ENCODE results near the gene GATA2. TPM values are rescaled to one million over a fixed set of nuclear protein-coding genes. Genes with fewer than 3 reads are reported as not detected.

GATA2 gene
- total and polyA plus RNA-seq, 2 experiments from 2014 or later = 0.52 to 0.83 TPM

- H3K27ac Mint-ChIP-seq = no peak overlapping the region
- DNase-seq (ENCODE audit: low spot score) (no peak), ATAC-seq (no peak)
- no peak overlapping the region; the same call in 2 of the 3 replicates for H3K4me3 Mint-ChIP-seq
- Histone ChIP-seq H3K4me2 (no peak overlapping the region), H3K4me3 (no peak overlapping the region), H3K27ac (ENCODE audit: low read depth) (no peak overlapping the region), H3K36me3 (ENCODE audit: insufficient read depth) (no peaks in the 10 kb centered on the region), H3K79me2 (replicated peaks; ENCODE audit: insufficient read depth) (no peaks in the 10 kb centered on the region), H2AFZ (no peak overlapping the region), H3K27me3 (ENCODE audit: insufficient read depth) (peaks cover 98% of the 10 kb centered on the region), H3F3A (replicated peaks; ENCODE audit: low read depth) (0 out of 2 replicates have a peak, but pooled peaks cover 13% of the 10 kb centered on the region), H3K9me2 (ENCODE audit: insufficient read depth) (no peaks in the 10 kb centered on the region), H3K4me1 (ENCODE audit: insufficient read depth) (peaks cover 42% of the 10 kb centered on the region), H4K20me1 (replicated peaks; ENCODE audit: insufficient read depth) (peaks cover 9% of the 10 kb centered on the region; the same call in 1 of the 2 replicates)
- H3K27me3 Mint-ChIP-seq (ENCODE audit: insufficient read depth, low read depth, poor library complexity) = peaks cover 94% of the 10 kb centered on the region
- no peak for TF ChIP-seq CREB1 (CRISPR knock-in tag; IDR thresholded peaks at IDR 0.05; ENCODE audit: low read depth)
- peak; percentile 26 for TF ChIP-seq EZH2 (IDR thresholded peaks at IDR 0.05; ENCODE audit: low read depth, unreplicated experiment)
- peaks cover 33% of the 10 kb centered on the region for H3K4me1 Mint-ChIP-seq
- H3K9me3 Mint-ChIP-seq = no peaks in the 10 kb centered on the region
- peaks cover 4% of the 10 kb centered on the region; the same call in 1 of the 3 replicates for H3K36me3 Mint-ChIP-seq (ENCODE audit: low read depth)
These were observed 1.3 kb upstream of the GATA2 start for GRCh38 chr3:128494367-128494650.

DNA sequence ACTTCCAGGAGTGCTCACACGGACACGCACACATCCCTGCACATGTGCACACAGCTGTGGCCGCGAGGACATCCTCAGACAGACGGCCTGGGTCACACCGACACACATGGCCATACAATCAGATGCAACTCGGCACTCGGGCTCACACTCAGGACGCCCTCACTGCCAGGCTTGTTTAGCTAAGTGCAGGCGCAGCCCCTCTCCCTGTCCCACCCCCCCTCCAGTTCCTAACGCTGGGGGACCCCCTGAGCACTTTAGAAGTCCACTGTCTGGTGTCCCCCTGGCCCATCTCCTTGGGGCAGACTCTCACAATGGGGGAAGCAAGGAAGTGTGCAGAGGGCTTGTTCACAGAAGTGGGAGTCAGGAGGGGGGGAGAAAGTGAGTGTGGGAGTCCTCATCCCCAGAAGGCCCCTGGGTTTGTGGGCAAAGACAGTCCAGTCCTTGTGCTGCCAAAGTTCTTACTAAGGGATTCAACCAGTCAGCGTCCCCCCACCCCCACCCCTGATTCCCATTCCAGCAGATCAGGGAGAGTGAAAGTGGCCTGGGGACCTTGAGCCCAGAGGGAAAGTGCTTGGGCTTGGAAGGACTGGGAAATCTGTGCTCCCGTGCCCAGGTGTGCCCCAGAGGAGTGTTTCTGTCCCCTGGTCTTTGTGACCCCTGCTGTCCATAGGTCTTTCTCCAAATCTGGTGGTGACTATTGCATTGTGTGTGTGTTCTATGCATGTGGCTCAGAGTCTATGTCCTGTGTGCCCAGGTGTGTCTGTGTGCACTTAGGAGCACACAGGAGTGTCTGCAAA is 767 bp upstream of the GATA2 start:
- Histone ChIP-seq H3K4me3 (peak overlapping the region; percentile 72; the same call in 1 of the 2 replicates), H2AFZ (no peak overlapping the region), H3K27me3 (ENCODE audit: insufficient read depth) (peaks cover 98% of the 10 kb centered on the region), H4K20me1 (replicated peaks; ENCODE audit: insufficient read depth) (peaks cover 9% of the 10 kb centered on the region; the same call in 1 of the 2 replicates), H3K27ac (ENCODE audit: low read depth) (no peak overlapping the region), H3K4me2 (peak overlapping the region; percentile 90; the same call in 1 of the 2 replicates), H3K36me3 (ENCODE audit: insufficient read depth) (no peaks in the 10 kb centered on the region), H3K79me2 (replicated peaks; ENCODE audit: insufficient read depth) (no peaks in the 10 kb centered on the region), H3F3A (replicated peaks; ENCODE audit: low read depth) (0 out of 2 replicates have a peak, but pooled peaks cover 13% of the 10 kb centered on the region), H3K9me2 (ENCODE audit: insufficient read depth) (no peaks in the 10 kb centered on the region), H3K4me1 (ENCODE audit: insufficient read depth) (peaks cover 42% of the 10 kb centered on the region)
- ATAC-seq = no peak
- Mint-ChIP-seq H3K27ac (no peak overlapping the region), H3K9me3 (no peaks in the 10 kb centered on the region), H3K4me1 (peaks cover 32% of the 10 kb centered on the region), H3K36me3 (ENCODE audit: low read depth) (peaks cover 4% of the 10 kb centered on the region; the same call in 1 of the 3 replicates), H3K27me3 (ENCODE audit: insufficient read depth, low read depth, poor library complexity) (peaks cover 96% of the 10 kb centered on the region), H3K4me3 (peak overlapping the region; percentile 57)
- no peak for DNase-seq (ENCODE audit: low spot score)
- TF ChIP-seq EZH2phosphoT487 (IDR thresholded peaks at IDR 0.05; ENCODE audit: unreplicated experiment) (peak; percentile 92), NANOG (IDR thresholded peaks at IDR 0.05; ENCODE audit: borderline replicate concordance) (no peak), EZH2 (IDR thresholded peaks at IDR 0.05; ENCODE audit: low read depth, unreplicated experiment) (peak; percentile 92), REST (IDR thresholded peaks at IDR 0.05; ENCODE audit: unreplicated experiment) (no peak), CREB1 (CRISPR knock-in tag; IDR thresholded peaks at IDR 0.05; ENCODE audit: low read depth) (no peak)

All from GM23338 (cell line).